ENCODE measurements around the gene PCDHB12. TPM values are rescaled to one million over a fixed set of nuclear protein-coding genes. Genes with fewer than 3 reads are reported as not detected.

Gene PCDHB12
- total RNA-seq, 1 experiment from 2014 or later = 2.5 TPM

Other genes starting within 250 kb of the PCDHB12 start
- gene PCDHAC2, start 242.2 kb upstream of the PCDHB12 start, total RNA-seq (2014; rRNA removed; shearing (Covaris generic)) = 3.2 and 5.1 TPM in 2 replicates
- gene PCDHB1, start 157.3 kb upstream of the PCDHB12 start, total RNA-seq (2014; rRNA removed; shearing (Covaris generic)) = not detected in 2 replicates
- gene PCDHB2, start 114.1 kb upstream of the PCDHB12 start, total RNA-seq (2014; rRNA removed; shearing (Covaris generic)) = 0.41 and 0.59 TPM in 2 replicates
- gene PCDHB3, start 108.2 kb upstream of the PCDHB12 start, total RNA-seq (2014; rRNA removed; shearing (Covaris generic)) = 19.9 and 22.0 TPM in 2 replicates
- gene PCDHB4, start 86.9 kb upstream of the PCDHB12 start, total RNA-seq (2014; rRNA removed; shearing (Covaris generic)) = 0.26 and 1.7 TPM in 2 replicates
- 45.5 and 52.8 TPM in 2 replicates for gene PCDHB5, start 73.5 kb upstream of the PCDHB12 start, total RNA-seq (2014; rRNA removed; shearing (Covaris generic))
- 0.79 and 1.7 TPM in 2 replicates for gene PCDHB6, start 58.7 kb upstream of the PCDHB12 start, total RNA-seq (2014; rRNA removed; shearing (Covaris generic))
- 5.2 and 6.9 TPM in 2 replicates for gene PCDHB7, start 36.1 kb upstream of the PCDHB12 start, total RNA-seq (2014; rRNA removed; shearing (Covaris generic))
- gene PCDHB8, start 30.9 kb upstream of the PCDHB12 start, total RNA-seq (2014; rRNA removed; shearing (Covaris generic)) = 7.0 and 7.5 TPM in 2 replicates
- 4.2 and 7.9 TPM in 2 replicates for gene PCDHB16, start 26.3 kb upstream of the PCDHB12 start, total RNA-seq (2014; rRNA removed; shearing (Covaris generic))
- gene PCDHB9, start 21.6 kb upstream of the PCDHB12 start, total RNA-seq (2014; rRNA removed; shearing (Covaris generic)) = 11.1 and 11.2 TPM in 2 replicates
- 3.9 and 7.1 TPM in 2 replicates for gene PCDHB10, start 16.4 kb upstream of the PCDHB12 start, total RNA-seq (2014; rRNA removed; shearing (Covaris generic))
- 1.7 and 2.0 TPM in 2 replicates for gene PCDHB11, start 9.1 kb upstream of the PCDHB12 start, total RNA-seq (2014; rRNA removed; shearing (Covaris generic))
- 1.1 TPM in 2 replicates for gene PCDHB13, start 5.2 kb downstream of the PCDHB12 start, total RNA-seq (2014; rRNA removed; shearing (Covaris generic))
- gene PCDHB14, start 14.6 kb downstream of the PCDHB12 start, total RNA-seq (2014; rRNA removed; shearing (Covaris generic)) = 17.6 and 18.2 TPM in 2 replicates
- 0.26 and 1.0 TPM in 2 replicates for gene PCDHB15, start 36.7 kb downstream of the PCDHB12 start, total RNA-seq (2014; rRNA removed; shearing (Covaris generic))
- not detected in 2 replicates for gene SLC25A2, start 95.3 kb downstream of the PCDHB12 start, total RNA-seq (2014; rRNA removed; shearing (Covaris generic))
- gene TAF7, start 112.1 kb downstream of the PCDHB12 start, total RNA-seq (2014; rRNA removed; shearing (Covaris generic)) = 109 and 119 TPM in 2 replicates
- 1.5 and 1.6 TPM in 2 replicates for gene PCDHGA1, start 121.8 kb downstream of the PCDHB12 start, total RNA-seq (2014; rRNA removed; shearing (Covaris generic))
- 0.57 and 1.1 TPM in 2 replicates for gene PCDHGA2, start 130.0 kb downstream of the PCDHB12 start, total RNA-seq (2014; rRNA removed; shearing (Covaris generic))
- 0.14 TPM in 1 of 2 replicates, not detected in the other for gene PCDHGA3, start 135.1 kb downstream of the PCDHB12 start, total RNA-seq (2014; rRNA removed; shearing (Covaris generic))
- 1.2 and 2.0 TPM in 2 replicates for gene PCDHGB1, start 141.4 kb downstream of the PCDHB12 start, total RNA-seq (2014; rRNA removed; shearing (Covaris generic))
- 1.1 and 1.4 TPM in 2 replicates for gene PCDHGA4, start 146.3 kb downstream of the PCDHB12 start, total RNA-seq (2014; rRNA removed; shearing (Covaris generic))
- gene PCDHGB2, start 151.3 kb downstream of the PCDHB12 start, total RNA-seq (2014; rRNA removed; shearing (Covaris generic)) = 0.34 and 1.6 TPM in 2 replicates
- 0.41 and 0.48 TPM in 2 replicates for gene PCDHGA5, start 155.4 kb downstream of the PCDHB12 start, total RNA-seq (2014; rRNA removed; shearing (Covaris generic))
- 0.81 and 1.7 TPM in 2 replicates for gene PCDHGB3, start 161.5 kb downstream of the PCDHB12 start, total RNA-seq (2014; rRNA removed; shearing (Covaris generic))
- gene PCDHGA6, start 165.2 kb downstream of the PCDHB12 start, total RNA-seq (2014; rRNA removed; shearing (Covaris generic)) = 1.9 and 2.5 TPM in 2 replicates
- gene PCDHGA7, start 174.0 kb downstream of the PCDHB12 start, total RNA-seq (2014; rRNA removed; shearing (Covaris generic)) = 0.69 TPM in 2 replicates
- 0.07 TPM in 2 replicates for gene PCDHGB4, start 179.0 kb downstream of the PCDHB12 start, total RNA-seq (2014; rRNA removed; shearing (Covaris generic))
- gene PCDHGA8, start 183.9 kb downstream of the PCDHB12 start, total RNA-seq (2014; rRNA removed; shearing (Covaris generic)) = 0.05 and 0.31 TPM in 2 replicates
- 0.10 TPM in 1 of 2 replicates, not detected in the other for gene PCDHGB5, start 189.2 kb downstream of the PCDHB12 start, total RNA-seq (2014; rRNA removed; shearing (Covaris generic))
- gene PCDHGA9, start 194.1 kb downstream of the PCDHB12 start, total RNA-seq (2014; rRNA removed; shearing (Covaris generic)) = 2.8 and 3.4 TPM in 2 replicates
- gene PCDHGB6, start 199.3 kb downstream of the PCDHB12 start, total RNA-seq (2014; rRNA removed; shearing (Covaris generic)) = 0.10 and 0.33 TPM in 2 replicates
- 4.7 and 5.3 TPM in 2 replicates for gene PCDHGA10, start 204.3 kb downstream of the PCDHB12 start, total RNA-seq (2014; rRNA removed; shearing (Covaris generic))
- gene PCDHGB7, start 209.0 kb downstream of the PCDHB12 start, total RNA-seq (2014; rRNA removed; shearing (Covaris generic)) = 14.6 and 15.0 TPM in 2 replicates
- 0.19 and 0.89 TPM in 2 replicates for gene PCDHGA11, start 212.3 kb downstream of the PCDHB12 start, total RNA-seq (2014; rRNA removed; shearing (Covaris generic))
- gene PCDHGA12, start 221.8 kb downstream of the PCDHB12 start, total RNA-seq (2014; rRNA removed; shearing (Covaris generic)) = 0.31 TPM in 1 of 2 replicates, not detected in the other

All from A172 (cell line).